ENCODE measurements around the gene C21orf58.

The C21orf58 gene

GRCh38 chr21:46352913-46353312, 29.2 kb upstream of the C21orf58 start:
- DNase-seq: no peak

- no peak for DNase-seq
Observed at GRCh38 chr21:46352164-46352515, 28.5 kb upstream of the C21orf58 start.

- no peak for DNase-seq
Observed at GRCh38 chr21:46351476-46352163, 27.9 kb upstream of the C21orf58 start.

- no peak for DNase-seq
Observed at GRCh38 chr21:46350981-46351380, 27.3 kb upstream of the C21orf58 start.

GRCh38 chr21:46350571-46350970, 26.9 kb upstream of the C21orf58 start:
- no peak for DNase-seq

- no peak for DNase-seq
Observed at GRCh38 chr21:46349134-46349760, 25.6 kb upstream of the C21orf58 start.

GRCh38 chr21:46347791-46348381, 24.2 kb upstream of the C21orf58 start:
- no peak for DNase-seq

GRCh38 chr21:46347203-46347550, 23.5 kb upstream of the C21orf58 start:
- no peak for DNase-seq

GRCh38 chr21:46346296-46347202, 22.9 kb upstream of the C21orf58 start:
- DNase-seq: no peak

GRCh38 chr21:46345861-46346260, 22.2 kb upstream of the C21orf58 start:
- no peak for DNase-seq

- no peak for DNase-seq
Observed at GRCh38 chr21:46344219-46344915, 20.7 kb upstream of the C21orf58 start.

- no peak for DNase-seq
Observed at GRCh38 chr21:46340998-46341397, 17.3 kb upstream of the C21orf58 start.

- no peak for DNase-seq
Observed at GRCh38 chr21:46336603-46337002, 12.9 kb upstream of the C21orf58 start.

GRCh38 chr21:46334351-46335140, 10.9 kb upstream of the C21orf58 start:
- DNase-seq: no peak

GRCh38 chr21:46329796-46330195, 6.1 kb upstream of the C21orf58 start:
- no peak for DNase-seq

GRCh38 chr21:46328151-46328550, 4.5 kb upstream of the C21orf58 start:
- DNase-seq: no peak

- DNase-seq: no peak
Observed at GRCh38 chr21:46327711-46328110, 4.0 kb upstream of the C21orf58 start.

- no peak for DNase-seq
Observed at GRCh38 chr21:46326110-46326703, 2.5 kb upstream of the C21orf58 start.

- peak; percentile 36 for DNase-seq
Observed at GRCh38 chr21:46325073-46325912, 1.6 kb upstream of the C21orf58 start.

GRCh38 chr21:46324390-46325072, 861 bp upstream of the C21orf58 start:
- DNase-seq: peak; percentile 52
